HG03469 (cell line): ENCODE results near the gene AFTPH.
A peak's percentile ranks its signal among the peaks of the same experiment; 100 is the strongest.
"Not testable (repeated sequence)": the region's sequence is repeated elsewhere in the genome, so short reads cannot be mapped to it uniquely, and the experiment has no call there.

ENCODE experiments used
- ATAC-seq: cut with Tn5 transposase; IDR thresholded peaks from one replicate; pipeline ENCODE4 v1.9.1; 2021; ENCODE audit warnings: mild to moderate bottlenecking, moderate library complexity, moderate number of reproducible peaks; ENCODE audit not compliant: unreplicated experiment

The AFTPH gene

DNA sequence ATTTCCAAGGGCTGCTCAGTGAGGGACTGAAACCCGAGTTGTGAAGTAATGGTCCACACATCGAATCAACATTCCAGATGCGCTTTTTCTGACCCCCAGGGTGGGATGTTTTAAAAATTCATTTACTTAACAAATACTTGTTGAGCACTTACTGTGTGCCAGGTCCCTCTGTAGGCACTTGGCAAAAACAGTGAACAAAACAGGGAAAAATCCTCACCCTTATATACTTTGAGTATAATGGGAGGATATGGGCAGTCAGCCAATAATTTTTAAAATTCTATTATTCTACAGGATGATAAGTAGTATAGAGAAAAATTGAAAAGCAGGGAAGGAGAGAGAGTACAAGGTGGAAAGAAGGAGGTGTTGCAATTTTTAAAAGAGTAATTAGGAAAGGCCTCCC is 31.3 kb upstream of the AFTPH start:
- no peak for ATAC-seq

GRCh38 chr2:64493788-64494187 is 30.3 kb upstream of the AFTPH start:
- ATAC-seq: no peak

DNA sequence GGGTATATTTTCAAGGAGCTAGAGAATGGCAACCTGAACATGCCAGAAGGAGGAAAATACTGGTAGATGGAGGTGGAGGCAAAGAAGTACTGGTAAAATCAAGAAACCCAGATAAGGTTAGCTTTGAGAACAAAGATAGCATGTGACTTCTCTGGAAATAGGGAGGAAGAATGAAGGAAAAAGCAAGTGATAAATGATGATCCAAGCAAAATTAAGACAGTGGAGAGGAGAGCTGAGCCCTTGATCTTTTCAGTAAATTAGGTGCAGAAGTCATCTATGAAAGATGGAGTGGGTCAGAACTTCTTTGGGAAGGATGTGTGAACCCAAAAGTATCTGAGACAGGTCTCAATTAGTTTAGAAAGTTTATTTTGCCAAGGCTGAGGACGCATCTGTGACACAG is 25.7 kb upstream of the AFTPH start:
- no peak for ATAC-seq

DNA sequence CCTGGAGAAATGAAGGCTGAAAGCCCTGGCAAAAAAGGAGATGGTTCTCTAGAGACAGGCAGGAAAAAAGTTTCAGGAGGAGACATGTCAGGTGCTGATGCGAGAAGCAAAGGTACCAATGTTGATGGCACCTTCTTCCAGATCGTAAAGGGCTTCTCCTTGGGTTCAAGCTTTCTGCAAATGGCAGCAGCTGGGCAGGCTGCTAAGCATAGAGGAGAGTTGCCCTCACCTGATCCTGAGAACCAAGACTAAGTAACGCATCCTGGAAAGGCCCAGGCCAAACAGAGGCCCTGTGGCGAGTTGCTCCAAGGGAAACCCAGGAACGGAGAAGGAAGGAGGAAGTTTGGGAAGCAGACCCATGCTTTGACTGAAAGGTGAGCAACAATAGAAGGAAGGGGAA is 23.6 kb upstream of the AFTPH start:
- ATAC-seq: no peak

- ATAC-seq: no peak
Measured at GRCh38 chr2:64501946-64502345, 22.2 kb upstream of the AFTPH start.

- no peak for ATAC-seq
Measured at GRCh38 chr2:64502860-64503259, 21.3 kb upstream of the AFTPH start.

DNA sequence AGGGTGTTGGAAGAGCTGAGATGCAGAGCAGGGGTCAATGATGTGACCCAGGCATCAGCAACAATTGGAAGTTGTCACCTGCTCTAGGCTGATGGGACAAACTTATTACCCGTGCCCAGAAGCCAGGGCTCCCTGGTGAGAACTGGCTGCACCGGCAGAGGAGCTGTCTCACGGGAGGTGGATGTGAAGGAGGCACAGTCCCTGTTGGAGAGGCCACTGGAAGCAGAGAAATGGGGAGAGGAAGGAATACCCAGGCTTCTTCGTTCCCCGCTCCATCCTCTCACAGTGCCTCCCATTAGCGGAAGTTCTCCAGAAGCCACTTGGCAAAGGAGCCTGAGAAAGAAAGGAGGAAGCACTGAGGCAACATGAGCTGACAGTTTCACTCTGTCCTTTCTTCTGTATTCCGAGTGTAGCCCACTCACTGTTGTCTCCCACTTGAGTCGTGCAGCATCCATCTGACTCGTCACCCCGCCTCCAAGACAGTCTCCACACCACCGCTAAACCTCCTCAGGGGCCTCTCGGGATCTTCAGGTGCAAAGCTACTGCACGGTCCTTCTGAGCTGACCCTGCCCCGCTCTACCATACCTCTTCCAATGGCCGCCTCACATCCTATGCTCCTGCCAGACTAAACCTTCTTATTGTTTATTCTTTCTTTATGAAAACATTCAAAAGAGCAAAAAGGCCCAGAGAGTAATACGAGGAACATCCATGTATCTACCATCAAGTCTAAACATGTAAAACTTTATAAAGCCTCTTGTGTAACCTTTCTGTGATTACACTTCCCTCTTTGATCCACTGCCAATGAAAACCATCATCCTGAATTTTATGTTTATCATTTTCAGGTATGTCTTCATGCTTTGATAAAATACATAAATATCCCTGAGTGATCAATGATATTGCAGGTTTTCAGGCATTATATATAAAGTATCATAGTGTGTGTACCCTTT is 19.1 kb upstream of the AFTPH start:
- no peak for ATAC-seq

GRCh38 chr2:64506686-64507085 is 17.4 kb upstream of the AFTPH start:
- no peak for ATAC-seq

DNA sequence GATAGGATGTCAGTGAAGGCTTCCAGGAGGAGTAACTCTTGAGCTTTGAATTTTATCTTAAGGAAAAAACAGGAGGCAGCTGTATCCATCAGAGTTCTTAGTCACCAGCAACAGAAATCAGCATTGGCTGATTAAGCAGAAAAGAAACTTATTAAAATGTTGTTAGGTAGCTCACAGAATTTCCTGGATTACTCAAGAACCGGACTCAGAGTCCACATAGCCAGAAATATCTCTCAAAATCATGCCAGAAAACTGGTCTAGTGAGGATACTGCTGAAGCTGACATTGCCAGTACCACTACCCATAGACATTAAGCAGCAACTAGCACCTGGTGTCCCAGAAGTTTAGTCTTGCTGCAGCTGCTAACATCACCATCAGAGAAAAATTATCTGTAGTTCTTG is 10.1 kb upstream of the AFTPH start:
- no peak for ATAC-seq

DNA sequence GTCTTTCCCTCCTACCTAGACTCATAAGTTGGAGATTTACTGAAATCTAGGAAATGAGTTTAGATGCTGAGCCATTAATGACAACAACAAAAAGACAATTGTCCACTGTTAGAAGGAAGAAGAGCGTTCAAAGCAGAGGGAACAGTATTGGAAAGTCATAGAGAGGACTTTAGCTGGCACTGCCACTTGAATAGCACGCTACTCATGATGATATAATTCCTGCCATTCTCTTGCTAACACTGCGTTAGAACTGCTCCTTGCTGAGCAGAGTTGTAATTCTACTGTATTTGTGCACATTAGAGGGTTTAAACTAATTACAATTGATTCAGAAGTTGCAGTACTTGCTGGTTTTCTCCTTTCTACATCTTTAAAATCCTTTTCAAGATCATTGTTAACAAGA is 9.0 kb upstream of the AFTPH start:
- ATAC-seq: no peak

DNA sequence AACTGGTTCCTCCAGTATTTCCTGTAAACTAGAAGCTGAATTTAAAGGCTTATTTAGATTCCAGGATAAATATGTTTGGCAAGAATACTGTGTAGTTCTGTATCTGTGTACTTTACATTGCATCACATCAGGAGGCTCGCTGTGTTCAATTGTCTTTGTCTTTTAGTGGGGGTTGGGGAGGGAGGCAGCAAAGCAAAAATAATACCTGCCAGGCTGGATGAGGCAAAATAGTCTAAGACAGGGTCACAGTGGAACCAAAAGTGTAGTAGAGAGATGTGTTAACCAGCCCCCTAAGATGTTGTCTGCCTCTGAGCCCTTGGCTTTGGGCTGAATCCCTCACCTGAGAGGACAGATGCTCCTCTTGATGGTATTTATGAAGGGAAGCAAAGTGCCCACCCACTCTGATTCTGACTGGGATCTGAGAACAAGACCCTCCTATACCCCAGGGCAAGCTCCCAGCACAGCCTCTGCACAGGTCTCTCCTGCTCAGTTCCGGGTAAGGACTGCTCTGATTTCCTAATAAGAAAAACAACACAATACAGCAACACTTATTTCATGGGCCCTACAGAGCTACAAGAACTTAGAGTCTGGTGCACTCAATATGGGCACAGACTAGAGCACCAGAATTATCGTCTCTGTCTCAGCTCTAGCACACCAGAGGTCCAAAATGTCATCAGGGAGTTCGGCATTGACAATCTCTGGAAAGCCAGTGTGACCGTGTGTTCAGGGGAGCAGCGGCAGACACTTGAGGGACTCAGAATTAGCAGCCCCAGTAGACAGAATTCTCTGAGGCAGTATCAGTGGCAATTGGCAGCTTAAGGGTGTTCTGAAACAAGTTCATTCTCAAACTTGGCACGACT is 7.2 kb upstream of the AFTPH start:
- ATAC-seq: no peak

GRCh38 chr2:64517511-64517884 is 6.6 kb upstream of the AFTPH start:
- ATAC-seq: no peak

GRCh38 chr2:64522843-64523428 is 1.2 kb upstream of the AFTPH start:
- no peak for ATAC-seq

GRCh38 chr2:64524604-64525316 is 632 bp downstream of the AFTPH start:
- peak; percentile 8 for ATAC-seq

GRCh38 chr2:64525317-64525613 is 1.1 kb downstream of the AFTPH start:
- ATAC-seq: no peak

GRCh38 chr2:64526034-64526433 is 1.9 kb downstream of the AFTPH start:
- no peak for ATAC-seq

DNA sequence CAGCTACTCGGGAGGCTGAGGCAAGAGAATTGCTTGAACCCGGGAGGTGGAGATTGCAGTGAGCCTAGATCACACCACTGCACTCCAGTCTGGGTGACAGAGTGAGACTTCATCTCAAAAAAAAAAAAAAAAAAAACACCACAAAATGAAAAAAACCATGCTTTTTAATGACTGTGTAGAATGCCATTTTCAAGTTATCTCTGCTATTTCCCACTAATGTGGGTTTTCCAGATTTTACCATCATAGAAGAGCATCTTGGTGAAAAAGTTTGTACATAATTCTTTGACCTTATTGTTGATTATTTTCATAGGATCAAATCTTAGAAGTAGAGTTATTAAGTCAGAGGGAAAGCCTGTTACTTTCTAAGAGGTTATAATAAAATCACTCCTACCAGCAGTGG is 6.8 kb downstream of the AFTPH start:
- not testable (repeated sequence) for ATAC-seq

- ATAC-seq: no peak
Measured at GRCh38 chr2:64532030-64532429, 7.9 kb downstream of the AFTPH start.

DNA sequence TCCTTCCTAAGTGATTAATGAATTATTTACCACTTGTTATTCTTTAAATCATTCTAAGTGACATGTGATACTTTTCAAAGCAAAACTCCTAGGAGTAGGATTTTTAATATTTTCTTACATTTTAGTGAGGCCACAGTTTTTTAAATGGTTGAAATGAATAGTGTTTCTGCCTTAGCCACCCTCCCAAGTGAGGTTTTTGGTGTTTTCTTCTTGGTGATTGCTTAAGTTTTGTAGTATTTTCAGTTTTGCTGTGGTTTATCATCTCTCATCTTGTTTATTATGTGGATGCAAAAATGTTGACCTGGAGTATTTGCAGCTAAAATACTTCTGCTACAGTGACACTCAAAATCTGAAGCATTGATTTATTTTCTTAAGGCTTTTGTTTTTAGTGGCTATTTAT is 9.8 kb downstream of the AFTPH start:
- ATAC-seq: no peak

- no peak for ATAC-seq
Measured at GRCh38 chr2:64534363-64534762, 10.2 kb downstream of the AFTPH start.

GRCh38 chr2:64535024-64535423 is 10.9 kb downstream of the AFTPH start:
- no peak for ATAC-seq
